HG03342 (cell line): ENCODE data around the gene IFRD1.

Experiments
- ATAC-seq: cut with Tn5 transposase; IDR thresholded peaks from one replicate; pipeline ENCODE4 v1.9.1; 2021; ENCODE audit warnings: mild to moderate bottlenecking, moderate library complexity; ENCODE audit not compliant: unreplicated experiment

IFRD1 gene

GRCh38 chr7:112449902-112450806 lies at the start of gene IFRD1:
Gene IFRD1 (plus strand): TSS chr7:112450460. CDS start chr7:112450689, 229 bp downstream.
- peak; percentile 72 for ATAC-seq

GRCh38 chr7:112404321-112404720 lies 45.9 kb upstream of the IFRD1 start:
- no peak for ATAC-seq

DNA sequence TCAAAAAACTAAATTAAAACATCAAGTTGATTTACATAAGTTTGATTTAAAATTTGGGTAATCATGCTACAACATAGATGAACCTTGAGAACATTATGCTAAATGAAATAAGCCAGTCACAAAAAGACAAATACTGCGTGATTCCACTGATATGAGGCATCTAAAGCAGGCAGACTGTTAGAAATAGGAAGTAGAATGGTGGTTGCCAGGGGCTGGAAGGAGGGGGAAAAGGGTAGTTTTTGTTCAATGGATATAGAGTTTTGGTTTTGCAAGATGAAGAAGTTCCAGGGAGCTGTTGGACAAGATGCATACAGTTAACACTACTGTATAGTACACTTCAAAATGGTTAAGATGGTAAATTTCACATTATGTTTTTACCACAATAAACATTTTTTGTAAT lies 45.0 kb upstream of the IFRD1 start:
- no peak for ATAC-seq

DNA sequence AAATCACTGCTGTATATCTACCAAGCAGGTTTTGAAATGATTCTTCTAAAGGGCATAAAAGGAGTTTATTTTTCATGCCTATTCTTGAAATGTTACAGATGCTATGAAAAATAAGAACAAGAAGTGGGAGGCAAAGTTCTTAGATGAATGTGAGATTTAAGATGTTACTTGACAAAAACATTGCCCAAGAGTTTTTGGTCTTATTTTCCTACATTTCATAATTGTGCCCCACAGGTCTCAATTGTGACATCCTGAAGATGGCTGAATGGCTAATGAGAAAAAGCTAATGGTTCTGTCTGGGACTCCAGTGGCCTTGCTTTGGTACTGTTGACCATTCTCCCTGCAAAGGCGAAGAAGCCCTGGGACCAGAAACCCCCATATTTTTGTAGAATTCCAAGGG lies 43.0 kb upstream of the IFRD1 start:
- ATAC-seq = no peak

GRCh38 chr7:112410092-112410491 lies 40.2 kb upstream of the IFRD1 start:
- no peak for ATAC-seq

GRCh38 chr7:112411186-112411795 lies 39.0 kb upstream of the IFRD1 start:
- ATAC-seq = no peak

- ATAC-seq = peak; percentile 63
Observed at GRCh38 chr7:112414855-112415490, 35.3 kb upstream of the IFRD1 start.

- ATAC-seq = no peak
Observed at GRCh38 chr7:112416127-112416526, 34.1 kb upstream of the IFRD1 start.

DNA sequence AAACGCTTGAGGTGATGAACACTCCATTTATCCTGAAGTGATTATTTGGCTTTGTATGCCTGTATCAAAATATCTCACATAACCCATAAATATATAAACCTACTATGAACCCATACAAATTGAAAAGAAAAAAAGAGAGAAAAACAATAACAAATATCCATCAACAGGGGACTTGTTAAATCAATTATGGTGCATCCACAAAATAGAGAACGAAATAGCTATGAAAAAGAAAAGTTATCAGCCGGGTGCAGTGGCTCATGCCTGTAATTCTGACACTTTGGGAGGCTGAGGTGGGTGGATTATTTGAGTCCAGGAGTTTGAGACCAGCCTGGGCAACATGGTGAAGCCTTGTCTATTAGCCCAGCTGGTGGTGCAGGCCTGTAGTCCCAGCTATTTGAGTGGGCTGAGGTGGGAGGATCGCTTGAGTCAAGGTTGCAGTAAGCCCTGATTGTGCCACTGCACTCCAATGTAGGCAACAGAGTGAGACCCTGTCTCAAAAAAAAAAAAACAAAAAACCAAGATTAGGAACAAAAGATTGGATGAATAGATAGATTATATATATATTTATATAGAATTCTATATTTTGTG lies 30.6 kb upstream of the IFRD1 start:
- ATAC-seq = no peak

DNA sequence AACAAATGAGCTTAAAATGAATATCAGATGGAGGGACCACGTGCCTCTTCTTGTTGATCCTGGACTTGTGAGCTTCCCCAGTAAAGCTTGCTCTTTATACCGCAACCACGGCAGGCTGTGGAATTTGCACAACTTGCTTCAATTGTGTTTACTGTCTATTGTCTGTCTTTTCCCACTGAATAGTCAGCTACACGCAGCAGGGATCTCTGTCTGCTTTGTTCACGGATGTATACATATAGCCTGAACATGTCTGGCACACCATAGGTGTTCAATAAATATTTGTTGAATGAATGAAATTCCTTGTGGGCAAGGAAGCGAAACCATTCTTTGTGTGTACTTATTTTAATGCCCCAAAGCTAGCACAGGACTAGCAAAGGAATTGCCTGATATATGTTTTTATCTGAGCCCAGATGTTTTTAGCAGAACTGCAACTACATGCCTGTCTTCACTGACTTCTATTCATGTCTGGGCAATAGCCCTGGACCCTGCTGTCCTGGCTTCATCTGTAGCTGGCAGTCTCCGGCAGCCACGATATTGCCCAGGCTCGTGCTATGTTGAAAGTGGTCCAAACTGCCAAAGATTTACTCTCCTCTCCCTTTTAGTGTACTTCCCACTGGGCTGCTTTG lies 29.9 kb upstream of the IFRD1 start:
- ATAC-seq = no peak

- no peak for ATAC-seq
Observed at GRCh38 chr7:112421666-112422486, 28.4 kb upstream of the IFRD1 start.

GRCh38 chr7:112422842-112423496 lies 27.3 kb upstream of the IFRD1 start:
- peak; percentile 52 for ATAC-seq

- ATAC-seq = no peak
Observed at GRCh38 chr7:112423987-112424386, 26.3 kb upstream of the IFRD1 start.

GRCh38 chr7:112427984-112428383 lies 22.3 kb upstream of the IFRD1 start:
- ATAC-seq = no peak

- no peak for ATAC-seq
Observed at GRCh38 chr7:112428715-112429114, 21.5 kb upstream of the IFRD1 start.

DNA sequence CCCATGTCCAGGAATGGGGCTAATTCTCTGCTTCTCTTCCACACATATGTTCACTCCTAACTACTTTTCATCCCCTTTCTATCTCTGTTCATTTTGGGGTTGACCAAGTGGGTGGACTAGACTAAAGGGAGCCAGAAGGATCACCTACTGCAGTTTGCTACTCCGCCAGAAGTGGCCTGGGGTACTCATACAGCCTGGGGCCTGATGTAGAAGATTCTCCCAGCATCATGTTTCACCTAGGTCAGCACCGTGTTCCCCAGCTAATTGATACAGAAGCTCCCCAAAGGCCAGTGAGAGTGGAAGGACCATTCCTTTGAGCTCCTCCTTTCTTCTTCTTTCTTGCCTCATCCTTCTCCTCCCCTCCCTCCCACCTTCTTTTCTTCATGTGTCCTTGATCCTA lies 19.6 kb upstream of the IFRD1 start:
- no peak for ATAC-seq

GRCh38 chr7:112431803-112432202 lies 18.5 kb upstream of the IFRD1 start:
- no peak for ATAC-seq

- no peak for ATAC-seq
Observed at GRCh38 chr7:112433289-112433688, 17.0 kb upstream of the IFRD1 start.

DNA sequence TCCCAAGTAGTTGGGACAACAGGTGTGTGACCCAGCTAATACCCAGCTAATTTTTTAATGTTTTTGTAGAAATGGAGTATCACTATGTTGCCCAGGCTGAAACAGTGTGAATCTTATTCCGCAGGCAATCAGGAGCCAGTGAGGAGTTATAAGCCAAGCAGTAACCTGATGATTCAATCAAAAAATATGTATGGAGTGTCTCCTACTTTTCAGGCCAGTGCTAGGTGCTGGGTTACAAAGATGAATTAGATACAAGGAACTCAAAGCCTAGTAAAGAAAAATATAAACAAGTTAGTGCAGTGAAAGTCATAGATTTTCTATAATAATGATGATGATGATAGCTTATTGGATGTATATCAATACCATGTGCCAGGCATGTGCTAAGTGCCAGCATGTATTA lies 13.2 kb upstream of the IFRD1 start:
- ATAC-seq = no peak

DNA sequence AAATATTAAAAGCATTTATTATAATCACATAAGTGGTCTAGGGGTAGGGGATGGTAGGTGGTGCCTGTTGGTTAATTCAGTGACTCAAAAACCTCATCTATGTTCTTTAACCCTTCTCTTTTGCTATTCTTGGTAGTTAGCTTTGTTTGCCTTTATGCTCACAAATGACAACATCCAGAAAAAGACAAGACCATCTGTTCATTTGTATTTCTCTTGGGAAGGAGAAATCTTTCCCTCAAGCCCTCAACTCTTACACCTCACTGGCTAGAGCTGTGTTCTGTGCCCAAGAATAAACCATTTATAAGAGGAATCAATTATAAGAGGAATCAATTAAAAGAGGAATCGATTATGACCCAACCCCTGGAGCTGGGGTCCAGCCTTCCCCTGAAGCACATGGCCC lies 10.8 kb upstream of the IFRD1 start:
- ATAC-seq = no peak
